ENCODE results near the gene CYP4V2. TPM values are rescaled to one million over a fixed set of nuclear protein-coding genes. Genes with fewer than 3 reads are reported as not detected.

CYP4V2 gene
- total RNA-seq, 4 donors from 2014 or later, result 36.6 to 66.9 (median 48.2) TPM

DNA sequence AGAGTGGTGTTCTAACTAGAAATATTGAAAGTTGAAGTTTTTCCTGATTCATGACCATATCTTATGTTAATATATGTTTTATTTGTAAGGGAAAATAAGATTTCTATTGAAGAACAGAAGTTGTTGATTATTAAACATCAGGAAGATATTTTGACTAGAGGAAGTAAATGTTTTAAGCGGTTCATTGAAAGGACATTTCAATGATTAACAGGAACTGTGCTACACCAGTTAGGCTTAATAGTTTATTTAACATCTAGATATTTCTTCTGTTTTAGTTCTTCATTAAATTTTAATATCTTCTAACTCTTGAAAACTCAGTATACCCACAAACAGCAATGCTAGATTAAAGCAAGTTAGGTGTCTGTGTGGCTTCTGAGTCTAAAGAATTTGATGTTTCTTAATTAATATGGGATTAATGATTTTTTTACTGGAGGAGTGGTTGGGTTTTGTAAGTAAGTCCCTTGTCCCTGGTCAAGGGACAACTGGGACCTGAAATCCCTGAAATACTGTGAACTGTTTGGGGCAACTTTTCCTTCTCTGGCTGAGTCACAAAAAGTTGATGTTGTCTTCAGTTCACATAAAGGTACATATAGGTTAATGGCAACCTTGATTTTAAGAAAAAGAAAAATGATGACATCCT is 42.9 kb upstream of the CYP4V2 start:
- no peak for DNase-seq
- no peak for TF ChIP-seq POLR2A (IDR thresholded peaks at IDR 0.05)
- intact Hi-C loops (cut with DNase I), result no loop called here
- no peaks in the 10 kb centered on the region for H3K36me3 ChIP-seq
- H3K27me3 ChIP-seq, result no peaks in the 10 kb centered on the region
- H3K4me3 ChIP-seq (replicated peaks in 1 of 3), result no peak overlapping the region
- 95 to 99% methylated on average over 1 of the region's 1 CpG for WGBS, 2 donors
- peaks cover 0 to 6% of the 10 kb centered on the region in 2 donors for H3K4me1 ChIP-seq
- H3K9me3 ChIP-seq, result no peaks in the 10 kb centered on the region
- no peak overlapping the region for H3K27ac ChIP-seq

GRCh38 chr4:186149872-186150271 is 41.5 kb upstream of the CYP4V2 start:
- peaks cover 0 to 6% of the 10 kb centered on the region in 2 donors for H3K4me1 ChIP-seq
- TF ChIP-seq POLR2A (IDR thresholded peaks at IDR 0.05), result no peak
- TF ChIP-seq, protein P1, sequence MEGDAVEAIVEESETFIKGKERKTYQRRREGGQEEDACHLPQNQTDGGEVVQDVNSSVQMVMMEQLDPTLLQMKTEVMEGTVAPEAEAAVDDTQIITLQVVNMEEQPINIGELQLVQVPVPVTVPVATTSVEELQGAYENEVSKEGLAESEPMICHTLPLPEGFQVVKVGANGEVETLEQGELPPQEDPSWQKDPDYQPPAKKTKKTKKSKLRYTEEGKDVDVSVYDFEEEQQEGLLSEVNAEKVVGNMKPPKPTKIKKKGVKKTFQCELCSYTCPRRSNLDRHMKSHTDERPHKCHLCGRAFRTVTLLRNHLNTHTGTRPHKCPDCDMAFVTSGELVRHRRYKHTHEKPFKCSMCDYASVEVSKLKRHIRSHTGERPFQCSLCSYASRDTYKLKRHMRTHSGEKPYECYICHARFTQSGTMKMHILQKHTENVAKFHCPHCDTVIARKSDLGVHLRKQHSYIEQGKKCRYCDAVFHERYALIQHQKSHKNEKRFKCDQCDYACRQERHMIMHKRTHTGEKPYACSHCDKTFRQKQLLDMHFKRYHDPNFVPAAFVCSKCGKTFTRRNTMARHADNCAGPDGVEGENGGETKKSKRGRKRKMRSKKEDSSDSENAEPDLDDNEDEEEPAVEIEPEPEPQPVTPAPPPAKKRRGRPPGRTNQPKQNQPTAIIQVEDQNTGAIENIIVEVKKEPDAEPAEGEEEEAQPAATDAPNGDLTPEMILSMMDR (IDR thresholded peaks at IDR 0.05), result peak in 4 of 6 experiments; percentile 16 to 38 (median 26)
- H3K27me3 ChIP-seq, result no peaks in the 10 kb centered on the region
- no peaks in the 10 kb centered on the region for H3K9me3 ChIP-seq
- WGBS, 2 donors, result 54 to 62% methylated on average over 14 of the region's 14 CpGs
- no peak overlapping the region for H3K27ac ChIP-seq
- intact Hi-C loops (cut with DNase I), result no loop called here
- H3K4me3 ChIP-seq (replicated peaks in 1 of 3), result no peak overlapping the region
- no peaks in the 10 kb centered on the region for H3K36me3 ChIP-seq
- DNase-seq, result peak; percentile 15 to 26

DNA sequence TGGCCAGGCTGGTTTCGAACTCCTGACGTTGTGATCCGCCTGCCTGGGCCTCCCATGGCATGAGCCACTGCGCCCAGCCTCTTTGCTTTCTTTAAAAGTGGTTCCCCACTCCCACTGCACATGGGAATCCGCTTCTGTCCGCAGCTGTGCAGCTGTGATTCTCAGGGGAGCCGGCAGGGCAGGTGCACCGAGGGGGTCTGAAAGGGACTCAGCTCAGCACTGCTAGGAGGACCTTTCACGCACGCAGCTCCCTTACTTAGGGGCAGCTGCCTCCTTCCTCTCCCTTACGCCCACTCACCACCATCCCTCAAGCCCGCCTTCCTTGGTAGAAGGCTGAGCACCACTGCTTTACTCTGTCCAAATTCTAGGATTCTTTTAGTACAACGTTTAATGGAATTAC is 40.4 kb upstream of the CYP4V2 start:
- H3K9me3 ChIP-seq, result no peaks in the 10 kb centered on the region
- WGBS, 2 donors, result 94 to 95% methylated on average over 13 of the region's 13 CpGs
- no peak for TF ChIP-seq POLR2A (IDR thresholded peaks at IDR 0.05)
- TF ChIP-seq, protein P1 (IDR thresholded peaks at IDR 0.05), result no peak
- no peaks in the 10 kb centered on the region for H3K36me3 ChIP-seq
- no peak for DNase-seq
- H3K4me3 ChIP-seq (replicated peaks in 1 of 3), result no peak overlapping the region
- no peaks in the 10 kb centered on the region for H3K27me3 ChIP-seq
- no peak overlapping the region for H3K27ac ChIP-seq
- no peaks in the 10 kb centered on the region for H3K4me1 ChIP-seq
- intact Hi-C loops (cut with DNase I), result no loop called here

DNA sequence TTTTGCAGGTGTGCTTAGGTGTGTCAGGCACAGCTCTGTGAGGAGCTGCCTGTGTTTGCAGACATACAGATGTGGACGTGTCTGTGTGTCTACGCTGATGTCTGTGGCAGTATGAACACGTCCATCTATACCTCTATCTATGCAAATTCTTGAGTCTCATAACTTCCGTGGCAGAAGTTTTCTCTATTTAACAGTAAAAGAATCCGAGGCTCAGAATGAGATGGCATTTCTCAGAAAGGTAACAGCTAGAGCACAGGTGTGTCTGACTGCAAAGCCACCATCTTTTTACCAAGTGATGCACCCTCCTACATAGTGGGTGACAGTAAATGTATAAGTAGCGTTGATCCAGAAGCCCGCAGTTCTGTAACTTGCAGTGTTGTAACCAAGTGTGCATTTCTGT is 39.9 kb upstream of the CYP4V2 start:
- H3K27ac ChIP-seq, result no peak overlapping the region
- H3K27me3 ChIP-seq, result no peaks in the 10 kb centered on the region
- TF ChIP-seq, protein P1 (IDR thresholded peaks at IDR 0.05), result no peak
- no peak for TF ChIP-seq POLR2A (IDR thresholded peaks at IDR 0.05)
- DNase-seq, result no peak
- H3K9me3 ChIP-seq, result no peaks in the 10 kb centered on the region
- no peaks in the 10 kb centered on the region for H3K4me1 ChIP-seq
- WGBS, 2 donors, result 93 to 94% methylated on average over 7 of the region's 7 CpGs
- intact Hi-C loops (cut with DNase I), result no loop called here
- H3K4me3 ChIP-seq (replicated peaks in 1 of 3), result no peak overlapping the region
- no peaks in the 10 kb centered on the region for H3K36me3 ChIP-seq

DNA sequence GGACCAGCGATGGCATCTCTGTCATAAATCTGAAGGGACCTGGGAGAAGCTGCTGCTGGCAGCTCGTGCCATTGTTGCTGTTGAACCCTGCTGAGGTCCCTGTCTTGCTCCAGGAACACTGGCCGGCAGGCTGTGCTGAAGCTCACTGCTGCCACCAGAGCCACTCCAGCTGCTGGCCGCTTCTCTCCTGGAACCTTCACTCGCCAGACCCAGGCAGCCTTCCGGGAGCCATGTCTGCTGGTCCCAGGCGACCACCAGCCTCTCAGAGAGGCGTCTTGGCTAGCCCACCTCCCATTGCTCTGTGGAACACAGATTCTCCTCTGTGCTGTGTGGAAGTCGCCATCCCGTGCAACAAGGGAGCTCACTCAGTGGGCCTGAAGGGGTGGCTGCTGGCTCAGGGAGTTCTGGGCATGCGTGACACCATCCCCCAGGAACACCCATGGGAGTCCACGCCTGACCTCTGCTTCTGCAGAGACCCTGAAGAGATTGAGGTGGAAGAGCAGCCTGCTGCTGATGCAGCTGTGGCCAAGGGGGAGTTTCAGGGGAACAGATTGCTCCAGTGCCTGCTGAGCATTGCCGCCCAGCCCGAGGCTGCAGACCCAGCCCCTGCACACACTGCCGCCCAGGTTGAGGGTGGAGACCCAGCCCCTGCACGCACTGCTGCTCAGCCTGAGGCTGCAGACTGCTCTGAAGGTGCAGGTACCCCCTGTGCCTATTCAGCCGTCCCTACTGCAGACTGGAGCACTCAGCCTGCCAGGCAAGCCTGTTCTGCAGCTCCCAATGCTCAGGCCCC is 33.1 kb upstream of the CYP4V2 start:
- WGBS, 2 donors, result 67 to 83% methylated on average over 8 to 15 of the region's 17 CpGs
- intact Hi-C loops (cut with DNase I), result no loop called here

More for the DNA sequence above, 33.1 kb upstream of the CYP4V2 start:
- no peak overlapping the region for H3K4me3 ChIP-seq (replicated peaks in 1 of 3)
- no peaks in the 10 kb centered on the region for H3K9me3 ChIP-seq
- no peaks in the 10 kb centered on the region for H3K4me1 ChIP-seq
- no peak for TF ChIP-seq POLR2A (IDR thresholded peaks at IDR 0.05)
- TF ChIP-seq, protein P1 (IDR thresholded peaks at IDR 0.05), result no peak
- no peaks in the 10 kb centered on the region for H3K27me3 ChIP-seq
- H3K27ac ChIP-seq, result no peak overlapping the region
- no peaks in the 10 kb centered on the region for H3K36me3 ChIP-seq
- peak in 1 of 2 donors; percentile 23 for DNase-seq
